HepG2 (cell line): ENCODE results near the gene ENO3. TPM values are rescaled to one million over a fixed set of nuclear protein-coding genes. Genes with fewer than 3 reads are reported as not detected.

Experiments
- ATAC-seq: fragments of 200-7000 bp; cut with Tn5 transposase; 3 replicates; pipeline ENCODE4 v1.9.1; 2020; ENCODE audit warnings: mild to moderate bottlenecking, moderate library complexity
- BruUV-seq: library from RNA; stranded (reverse); fragments of 400-500 nt; replicated peaks from 2 replicates; lab custom pipeline; 2021; lab: Mats Ljungman, UMichigan
- CTCF ChIA-PET: fragments of 300-600 bp; formaldehyde crosslinking; extraction: SDS; loops from one replicate; lab custom pipeline; 2021; ENCODE audit warnings: low total read pairs, inconsistent platforms, low intra/inter-chr PET ratio; lab: Yijun Ruan, JAX
- POLR2A ChIA-PET: fragments of 350-600 bp; sonication (Branson Sonifier 250); formaldehyde crosslinking; loops from one replicate; lab custom pipeline; 2020; ENCODE audit warnings: antibody characterized with exemption, inconsistent platforms; lab: Yijun Ruan, JAX
- DNase-seq: peaks from one replicate; pipeline ENCODE4 v3.0.0-alpha.2; 2015; ENCODE audit warnings: low spot score
- FAIRE-seq: peaks from 3 replicates; lab custom pipeline; 2011; peaks lifted over from hg19 to GRCh38; lab: Jason Lieb, UNC
- H2AFZ ChIP-seq: one replicate; pipeline ENCODE4 v1.6.1; 2011; ENCODE audit warnings: low read length, inconsistent platforms
- H3K27ac ChIP-seq: fragments of 300-600 bp; 3 replicates; pipeline ENCODE4 v1.8.0; 2011; ENCODE audit warnings: mixed run types, mild to moderate bottlenecking, mixed read lengths, low read length, inconsistent platforms; ENCODE audit not compliant: insufficient read depth; ENCODE audit errors: extremely low read length
- H3K27me3 ChIP-seq, 2 experiments: fragments of 200-600 bp in 1 of 2; 2 replicates in 1 of 2; 3 replicates in 1 of 2; pipeline versions ENCODE4 v1.6.0 to v1.8.0; 2011; ENCODE audit warnings: low read length in 2 of 2, mild to moderate bottlenecking in 2 of 2, moderate library complexity in 2 of 2, inconsistent platforms in 1 of 2; ENCODE audit not compliant: insufficient read depth in 2 of 2, control insufficient read depth in 1 of 2
- H3K36me3 ChIP-seq, 2 experiments: fragments of 200-600 bp in 1 of 2; replicated peaks in 1 of 2; 2 replicates in 1 of 2; 3 replicates in 1 of 2; pipeline versions ENCODE4 v1.5.1 to v1.8.0; 2011; ENCODE audit warnings: low read length in 2 of 2, inconsistent platforms in 1 of 2; ENCODE audit not compliant: insufficient read depth in 2 of 2, control insufficient read depth in 1 of 2
- H3K4me1 ChIP-seq: 2 replicates; pipeline ENCODE4 v1.5.1; 2012; ENCODE audit warnings: low read length, inconsistent platforms; ENCODE audit not compliant: insufficient read depth
- H3K4me2 ChIP-seq: 2 replicates; pipeline ENCODE4 v1.6.0; 2011; ENCODE audit warnings: low read depth, low read length, inconsistent platforms
- H3K4me3 ChIP-seq, 3 experiments: fragments of 200-600 bp in 1 of 3; sonication (generic), shearing (Covaris generic) in 1 of 3; replicated peaks in 1 of 3; 2 replicates each; pipeline ENCODE4 v1.5.1; 2011 to 2016; ENCODE audit warnings: low read length in 3 of 3, inconsistent platforms in 2 of 3, low read depth in 2 of 3, mild to moderate bottlenecking in 2 of 3, control low read depth in 1 of 3, mixed read lengths in 1 of 3; ENCODE audit not compliant: insufficient read depth in 1 of 3
- H3K79me2 ChIP-seq: one replicate; pipeline ENCODE4 v1.6.1; 2011; ENCODE audit warnings: low read length, inconsistent platforms; ENCODE audit not compliant: insufficient read depth
- H3K9ac ChIP-seq: 2 replicates; pipeline ENCODE4 v1.6.0; 2011; ENCODE audit warnings: mild to moderate bottlenecking, low read depth, low read length, inconsistent platforms; ENCODE audit not compliant: insufficient read depth
- H3K9me3 ChIP-seq: 2 replicates; pipeline ENCODE4 v1.5.1; 2012; ENCODE audit warnings: mild to moderate bottlenecking, low read length
- H4K20me1 ChIP-seq: 2 replicates; pipeline ENCODE4 v1.6.0; 2011; ENCODE audit warnings: inconsistent platforms, mild to moderate bottlenecking, low read length, moderate library complexity; ENCODE audit not compliant: insufficient read depth
- AGO1 ChIP-seq: fragments of 200-400 bp; formaldehyde crosslinking; IDR thresholded peaks from 2 replicates; pipeline ENCODE4 v1.6.1; 2017; ENCODE audit warnings: mild to moderate bottlenecking, low read depth, low read length, moderate library complexity; ENCODE audit not compliant: poor library complexity, severe bottlenecking
- AGO2 ChIP-seq: fragments of 200-400 bp; formaldehyde crosslinking; optimal IDR thresholded peaks from 2 replicates; pipeline ENCODE3; 2017; ENCODE audit warnings: mild to moderate bottlenecking, low read depth, low read length, moderate library complexity
- ARID2 ChIP-seq: sonication (generic); formaldehyde crosslinking; IDR thresholded peaks from 2 replicates; pipeline ENCODE4 v1.8.1; 2022; ENCODE audit warnings: mild to moderate bottlenecking, missing genetic modification reagents, borderline replicate concordance
- GTF3A ChIP-seq: sonication (generic); formaldehyde crosslinking; conservative IDR thresholded peaks from 2 replicates; pipeline ENCODE4 v1.4.0; 2020; ENCODE audit warnings: mild to moderate bottlenecking, missing genetic modification reagents
- NAIF1 ChIP-seq: sonication (generic); formaldehyde crosslinking; IDR thresholded peaks from 2 replicates; pipeline ENCODE4 v1.5.0; 2020; ENCODE audit warnings: mild to moderate bottlenecking, missing genetic modification reagents, borderline replicate concordance
- PAWR ChIP-seq: sonication (generic); formaldehyde crosslinking; IDR thresholded peaks from 2 replicates; pipeline ENCODE4 v1.4.0; 2020; ENCODE audit warnings: missing genetic modification reagents, mild to moderate bottlenecking, borderline replicate concordance
- POLR2A ChIP-seq, 2 experiments: IDR thresholded peaks; 2 replicates each; pipeline ENCODE4 v1.6.1; 2011; ENCODE audit warnings: low read depth in 2 of 2, low read length in 2 of 2, mild to moderate bottlenecking in 1 of 2, moderate library complexity in 1 of 2; ENCODE audit not compliant: insufficient read depth in 1 of 2
- POLR2G ChIP-seq: fragments of 200-400 bp; formaldehyde crosslinking; IDR thresholded peaks from 2 replicates; pipeline ENCODE4 v1.6.1; 2018; ENCODE audit warnings: mild to moderate bottlenecking, low read depth, low read length, moderate library complexity
- RBFOX2 ChIP-seq: fragments of 200-400 bp; formaldehyde crosslinking; IDR thresholded peaks from 2 replicates; pipeline ENCODE4 v1.6.1; 2017; ENCODE audit warnings: low read depth, mild to moderate bottlenecking, low read length
- SMARCE1 ChIP-seq: fragments of 450-650 bp; IDR thresholded peaks from 2 replicates; pipeline ENCODE4 v1.6.1; 2017; ENCODE audit warnings: borderline replicate concordance
- ZNF256 ChIP-seq: sonication (generic); formaldehyde crosslinking; conservative IDR thresholded peaks from 2 replicates; pipeline ENCODE4 v1.4.0; 2020; ENCODE audit warnings: missing genetic modification reagents
- ZNF552 ChIP-seq: sonication (generic); formaldehyde crosslinking; IDR thresholded peaks from 2 replicates; pipeline ENCODE4 v1.9.0; 2022; ENCODE audit warnings: missing genetic modification reagents, mild to moderate bottlenecking, borderline replicate concordance
- ZNF644 ChIP-seq: IDR thresholded peaks from 2 replicates; pipeline ENCODE4 v1.6.1; 2016; ENCODE audit warnings: low read depth
- ZNF776 ChIP-seq: sonication (generic); formaldehyde crosslinking; IDR thresholded peaks from 2 replicates; pipeline ENCODE4 v1.4.0; 2020; ENCODE audit warnings: mild to moderate bottlenecking, missing genetic modification reagents
- WGBS: methylation state at CpG from one replicate; pipeline ENCODE4 v1.1.6; 2017; ENCODE audit warnings: low lambda C conversion rate; 5-methylcytosine and 5-hydroxymethylcytosine counted together
- in situ Hi-C: cut with HindIII; loops from 2 replicates; pipeline ENCODE4 v1.10.0; 2017; ENCODE audit warnings: low pct_unique_long_range_greater_than_20kb; ENCODE audit not compliant: extremely low pct_ligation_motif_present
- intact Hi-C: fragments of 100-400 bp; cut with micrococcal nuclease; formaldehyde crosslinking; loops from one replicate; pipeline ENCODE4 v1.10.0; 2022; ENCODE audit not compliant: unreplicated experiment
- polyA plus RNA-seq, 8 experiments: library from polyadenylated mRNA; depleted of rRNA in 3 of 8; stranded (reverse) in 7 of 8; unstranded in 1 of 8; fragments of >200 nt; fragmentation: Illumina TruSeq in 4 of 8; extraction: Trizol in 4 of 8; gene quantifications; 2 replicates each; pipeline versions ENCODE4 v1.2.1 to v1.2.3, GENCODE V29; 2011 to 2016; ENCODE audit warnings: low read depth in 4 of 8, missing spikeins in 1 of 8, mixed read lengths in 1 of 8; ENCODE audit not compliant: insufficient read depth in 1 of 8
- total RNA-seq, 5 experiments: library from RNA; depleted of rRNA; stranded (reverse); fragments of >200 nt; fragmentation: Illumina TruSeq; extraction: Trizol; gene quantifications; 2 replicates each; pipeline ENCODE4 v1.2.3, GENCODE V29; 2016; ENCODE audit warnings: low read depth in 1 of 5

The ENO3 gene
- total and polyA plus RNA-seq, 2 of the 13 experiments (the other 11 are each of a cell fraction or from before 2014, with no cell fraction given) = 59.8 to 69.8 TPM

GRCh38 chr17:4972752-4973151 is 21.8 kb downstream of the ENO3 start (continued):
- TF ChIP-seq PAWR = no peak
- TF ChIP-seq ZNF256 (CRISPR knock-in tag) = no peak
- no peak for TF ChIP-seq ZNF552 (CRISPR knock-in tag)
- no peak for TF ChIP-seq NAIF1 (CRISPR knock-in tag)
- no peak for TF ChIP-seq ARID2 (CRISPR knock-in tag)
- no peak for TF ChIP-seq SMARCE1
- TF ChIP-seq GTF3A = no peak

- Histone ChIP-seq H4K20me1 (no peaks in the 10 kb centered on the region), H3K36me3 (peaks cover 1 to 19% of the 10 kb centered on the region in 2 experiments), H3K4me2 (no peak overlapping the region), H3K27me3 (no peaks in the 10 kb centered on the region; a peak in 1 of 5 replicates), H3K4me3 (no peak overlapping the region), H3K9me3 (no peaks in the 10 kb centered on the region), H3K4me1 (peaks cover 27% of the 10 kb centered on the region), H3K27ac (no peak overlapping the region), H2AFZ (no peak overlapping the region), H3K9ac (no peak overlapping the region), H3K79me2 (peaks cover 17% of the 10 kb centered on the region)
- intact Hi-C loops = no loop called here
- DNase-seq (no peak), FAIRE-seq (no peak), ATAC-seq (no peak)
- no TSS peak for BruUV-seq
- POLR2A ChIA-PET = interaction anchor here (1.0 to 2.6 kb wide), 3 partner anchors 22 to 65 kb away, joined by 3 to 10 read pairs (median 5); partner anchors contain the start of genes ENO3, RNF167 and SLC25A11
- CTCF ChIA-PET = no interaction called here
- in situ Hi-C loops = no loop called here
- 97% methylated on average over 7 of the region's 10 CpGs for WGBS
- TF ChIP-seq AGO2 (peak; percentile 36), POLR2A (IDR thresholded peaks at IDR 0.05; ENCODE audit: insufficient read depth in 1 of 2, low read depth in 2 of 2, low read length in 2 of 2) (peak in 1 of 2 experiments; percentile 50; a peak in 3 of 4 replicates), ZNF776 (no peak), RBFOX2 (0 out of 2 replicates have a peak, but pooled peaks have one; percentile 36), AGO1 (peak; percentile 84), POLR2G (peak; percentile 35), ZNF644 (CRISPR knock-in tag) (no peak)
Measured at GRCh38 chr17:4973256-4974114, 22.6 kb downstream of the ENO3 start.
